HepG2 (cell line): Measurements from ENCODE around the gene CCDC106. TPM values are rescaled to one million over a fixed set of nuclear protein-coding genes. Genes with fewer than 3 reads are reported as not detected.
A peak's percentile ranks its signal among the peaks of the same experiment; 100 is the strongest.

Source experiments
- ATAC-seq: fragments of 200-7000 bp; cut with Tn5 transposase; 3 replicates; pipeline ENCODE4 v1.9.1; 2020; ENCODE audit warnings: mild to moderate bottlenecking, moderate library complexity
- BruUV-seq: library from RNA; stranded (reverse); fragments of 400-500 nt; replicated peaks from 2 replicates; lab custom pipeline; 2021; lab: Mats Ljungman, UMichigan
- CTCF ChIA-PET: fragments of 300-600 bp; formaldehyde crosslinking; extraction: SDS; loops from one replicate; lab custom pipeline; 2021; ENCODE audit warnings: low total read pairs, inconsistent platforms, low intra/inter-chr PET ratio; lab: Yijun Ruan, JAX
- POLR2A ChIA-PET: fragments of 350-600 bp; sonication (Branson Sonifier 250); formaldehyde crosslinking; loops from one replicate; lab custom pipeline; 2020; ENCODE audit warnings: antibody characterized with exemption, inconsistent platforms; lab: Yijun Ruan, JAX
- DNase-seq: peaks from one replicate; pipeline ENCODE4 v3.0.0-alpha.2; 2015; ENCODE audit warnings: low spot score
- FAIRE-seq: peaks from 3 replicates; lab custom pipeline; 2011; peaks lifted over from hg19 to GRCh38; lab: Jason Lieb, UNC
- H2AFZ ChIP-seq: one replicate; pipeline ENCODE4 v1.6.1; 2011; ENCODE audit warnings: low read length, inconsistent platforms
- H3K27ac ChIP-seq: fragments of 300-600 bp; 3 replicates; pipeline ENCODE4 v1.8.0; 2011; ENCODE audit warnings: mixed run types, mild to moderate bottlenecking, mixed read lengths, low read length, inconsistent platforms; ENCODE audit not compliant: insufficient read depth; ENCODE audit errors: extremely low read length
- H3K27me3 ChIP-seq, 2 experiments: fragments of 200-600 bp in 1 of 2; 2 replicates in 1 of 2; 3 replicates in 1 of 2; pipeline versions ENCODE4 v1.6.0 to v1.8.0; 2011; ENCODE audit warnings: low read length in 2 of 2, mild to moderate bottlenecking in 2 of 2, moderate library complexity in 2 of 2, inconsistent platforms in 1 of 2; ENCODE audit not compliant: insufficient read depth in 2 of 2, control insufficient read depth in 1 of 2
- H3K36me3 ChIP-seq, 2 experiments: fragments of 200-600 bp in 1 of 2; replicated peaks in 1 of 2; 2 replicates in 1 of 2; 3 replicates in 1 of 2; pipeline versions ENCODE4 v1.5.1 to v1.8.0; 2011; ENCODE audit warnings: low read length in 2 of 2, inconsistent platforms in 1 of 2; ENCODE audit not compliant: insufficient read depth in 2 of 2, control insufficient read depth in 1 of 2
- H3K4me1 ChIP-seq: 2 replicates; pipeline ENCODE4 v1.5.1; 2012; ENCODE audit warnings: low read length, inconsistent platforms; ENCODE audit not compliant: insufficient read depth
- H3K4me2 ChIP-seq: 2 replicates; pipeline ENCODE4 v1.6.0; 2011; ENCODE audit warnings: low read depth, low read length, inconsistent platforms
- H3K4me3 ChIP-seq, 3 experiments: fragments of 200-600 bp in 1 of 3; sonication (generic), shearing (Covaris generic) in 1 of 3; replicated peaks in 1 of 3; 2 replicates each; pipeline ENCODE4 v1.5.1; 2011 to 2016; ENCODE audit warnings: low read length in 3 of 3, inconsistent platforms in 2 of 3, low read depth in 2 of 3, mild to moderate bottlenecking in 2 of 3, control low read depth in 1 of 3, mixed read lengths in 1 of 3; ENCODE audit not compliant: insufficient read depth in 1 of 3
- H3K79me2 ChIP-seq: one replicate; pipeline ENCODE4 v1.6.1; 2011; ENCODE audit warnings: low read length, inconsistent platforms; ENCODE audit not compliant: insufficient read depth
- H3K9ac ChIP-seq: 2 replicates; pipeline ENCODE4 v1.6.0; 2011; ENCODE audit warnings: mild to moderate bottlenecking, low read depth, low read length, inconsistent platforms; ENCODE audit not compliant: insufficient read depth
- H3K9me3 ChIP-seq: 2 replicates; pipeline ENCODE4 v1.5.1; 2012; ENCODE audit warnings: mild to moderate bottlenecking, low read length
- H4K20me1 ChIP-seq: 2 replicates; pipeline ENCODE4 v1.6.0; 2011; ENCODE audit warnings: inconsistent platforms, mild to moderate bottlenecking, low read length, moderate library complexity; ENCODE audit not compliant: insufficient read depth
- PAXIP1 ChIP-seq: sonication (generic); formaldehyde crosslinking; conservative IDR thresholded peaks from 2 replicates; pipeline ENCODE4 v1.4.0; 2020; ENCODE audit warnings: mild to moderate bottlenecking, missing genetic modification reagents, moderate library complexity
- SRF ChIP-seq: IDR thresholded peaks from 2 replicates; pipeline ENCODE4 v1.6.1; 2011; ENCODE audit warnings: mild to moderate bottlenecking, low read depth, low read length, moderate library complexity
- ZBED4 ChIP-seq: sonication (generic); formaldehyde crosslinking; IDR thresholded peaks from 2 replicates; pipeline ENCODE4 v1.4.0; 2020; ENCODE audit warnings: missing genetic modification reagents, borderline replicate concordance
- WGBS: methylation state at CpG from one replicate; pipeline ENCODE4 v1.1.6; 2017; ENCODE audit warnings: low lambda C conversion rate; 5-methylcytosine and 5-hydroxymethylcytosine counted together
- in situ Hi-C: cut with HindIII; loops from 2 replicates; pipeline ENCODE4 v1.10.0; 2017; ENCODE audit warnings: low pct_unique_long_range_greater_than_20kb; ENCODE audit not compliant: extremely low pct_ligation_motif_present
- intact Hi-C: fragments of 100-400 bp; cut with micrococcal nuclease; formaldehyde crosslinking; loops from one replicate; pipeline ENCODE4 v1.10.0; 2022; ENCODE audit not compliant: unreplicated experiment
- polyA plus RNA-seq, 8 experiments: library from polyadenylated mRNA; depleted of rRNA in 3 of 8; stranded (reverse) in 7 of 8; unstranded in 1 of 8; fragments of >200 nt; fragmentation: Illumina TruSeq in 4 of 8; extraction: Trizol in 4 of 8; gene quantifications; 2 replicates each; pipeline versions ENCODE4 v1.2.1 to v1.2.3, GENCODE V29; 2011 to 2016; ENCODE audit warnings: low read depth in 4 of 8, missing spikeins in 1 of 8, mixed read lengths in 1 of 8; ENCODE audit not compliant: insufficient read depth in 1 of 8
- total RNA-seq, 5 experiments: library from RNA; depleted of rRNA; stranded (reverse); fragments of >200 nt; fragmentation: Illumina TruSeq; extraction: Trizol; gene quantifications; 2 replicates each; pipeline ENCODE4 v1.2.3, GENCODE V29; 2016; ENCODE audit warnings: low read depth in 1 of 5

Gene CCDC106
- total and polyA plus RNA-seq, 2 of the 13 experiments (the other 11 are each of a cell fraction or from before 2014, with no cell fraction given) = 4.7 to 8.8 TPM

GRCh38 chr19:55651236-55651635, 3.2 kb downstream of the CCDC106 start (continued):
- TF ChIP-seq PAXIP1 = no peak

- peaks cover 23% of the 10 kb centered on the region for H4K20me1 ChIP-seq
- TF ChIP-seq ZBED4 (CRISPR knock-in tag) = no peak
- TF ChIP-seq SRF = no peak
- in situ Hi-C loops = no loop called here
- peak overlapping the region; percentile 91; the same call in 1 of the 2 replicates for H3K4me2 ChIP-seq
- H3K9me3 ChIP-seq = no peaks in the 10 kb centered on the region
- H3K79me2 ChIP-seq = peaks cover 25% of the 10 kb centered on the region
- ATAC-seq (no peak), FAIRE-seq (no peak), DNase-seq (no peak)
- intact Hi-C loops = no loop called here
- H2AFZ ChIP-seq = no peak overlapping the region
- BruUV-seq = no TSS peak
- CTCF ChIA-PET = interaction anchor here (1.7 to 2.3 kb wide), 2 partner anchors 19 to 20 kb away, joined by 7 to 21 read pairs; no protein-coding TSS in a partner anchor
- H3K27me3 ChIP-seq = no peaks in the 10 kb centered on the region; a peak in 1 of 5 replicates
- H3K36me3 ChIP-seq = no peaks in the 10 kb centered on the region; a peak in 1 of 5 replicates
- peaks cover 26% of the 10 kb centered on the region for H3K4me1 ChIP-seq
- WGBS = 96% methylated on average over 65 of the region's 71 CpGs
- POLR2A ChIA-PET = interaction anchor here (0.7 kb wide), 1 partner anchor 30 kb away, joined by 3 read pairs; no protein-coding TSS in a partner anchor
- H3K4me3 ChIP-seq = no peak overlapping the region
- no peak overlapping the region for H3K27ac ChIP-seq
- H3K9ac ChIP-seq = no peak overlapping the region
Measured at GRCh38 chr19:55652311-55653128, 4.5 kb downstream of the CCDC106 start.
